KG1 (cell line): ENCODE data around the gene ADAM19.

ENCODE experiments used
- DNase-seq: peaks from one replicate; lab custom pipeline; 2025; lab: John Stamatoyannopoulos, UW

ADAM19 gene

DNA sequence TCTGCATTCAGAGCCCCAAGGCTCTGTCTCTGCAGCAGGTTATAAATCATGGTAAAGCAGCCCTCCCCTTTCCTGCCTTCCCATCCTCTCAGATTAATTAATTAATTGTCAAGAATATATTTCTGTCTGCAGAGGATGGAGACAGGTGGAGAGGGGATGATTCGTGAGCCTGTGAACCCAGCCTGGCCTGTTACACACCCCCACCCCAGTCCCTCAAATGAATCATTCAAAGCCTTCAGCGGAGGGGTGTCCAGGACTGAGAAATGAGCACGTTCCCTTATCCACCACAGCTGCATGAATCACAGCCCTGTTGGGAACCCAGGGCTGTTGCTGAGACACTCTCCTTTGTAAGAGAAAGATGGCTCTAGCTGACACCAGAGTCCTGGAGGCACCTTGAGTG, 59.6 kb downstream of the ADAM19 start:
- no peak for DNase-seq

DNA sequence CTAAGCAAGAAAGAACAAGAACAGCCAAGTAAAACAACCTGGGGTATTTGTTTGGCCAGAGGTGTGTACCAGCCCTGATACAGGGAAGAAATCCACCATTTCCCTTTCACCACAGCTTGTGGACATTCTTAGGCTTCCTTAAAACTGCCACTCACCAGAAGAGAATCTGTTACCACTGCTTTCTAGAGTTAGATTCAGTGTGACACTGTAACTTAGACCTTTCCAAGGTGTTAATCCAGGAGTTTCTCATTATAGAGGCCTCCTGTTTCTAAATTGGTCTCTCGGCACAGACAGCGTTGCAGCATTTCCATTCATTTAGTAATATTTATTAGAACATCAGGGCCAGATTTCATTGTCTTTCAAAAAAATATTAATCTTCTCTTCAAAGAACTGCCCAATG, 60.6 kb downstream of the ADAM19 start:
- DNase-seq, result no peak

DNA sequence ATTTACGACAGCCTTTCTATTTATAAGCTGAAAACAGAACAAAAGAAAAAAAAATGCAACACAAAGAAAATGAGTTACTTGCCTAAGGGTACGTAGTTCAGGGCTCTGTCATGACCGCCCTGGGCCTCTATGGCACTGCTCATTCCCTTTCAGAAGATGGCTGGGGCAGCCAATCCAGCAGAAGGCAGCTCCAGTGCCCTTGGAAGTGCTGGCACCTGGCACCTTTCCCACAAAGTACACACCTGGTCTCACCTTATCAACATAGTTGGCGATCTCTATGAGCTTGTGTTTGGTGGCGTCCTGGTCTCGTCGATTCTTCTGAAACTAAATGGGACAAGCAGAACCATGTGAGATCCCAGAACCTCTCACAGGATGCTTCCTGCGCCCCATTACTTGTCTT, 62.4 kb downstream of the ADAM19 start:
- no peak for DNase-seq

DNA sequence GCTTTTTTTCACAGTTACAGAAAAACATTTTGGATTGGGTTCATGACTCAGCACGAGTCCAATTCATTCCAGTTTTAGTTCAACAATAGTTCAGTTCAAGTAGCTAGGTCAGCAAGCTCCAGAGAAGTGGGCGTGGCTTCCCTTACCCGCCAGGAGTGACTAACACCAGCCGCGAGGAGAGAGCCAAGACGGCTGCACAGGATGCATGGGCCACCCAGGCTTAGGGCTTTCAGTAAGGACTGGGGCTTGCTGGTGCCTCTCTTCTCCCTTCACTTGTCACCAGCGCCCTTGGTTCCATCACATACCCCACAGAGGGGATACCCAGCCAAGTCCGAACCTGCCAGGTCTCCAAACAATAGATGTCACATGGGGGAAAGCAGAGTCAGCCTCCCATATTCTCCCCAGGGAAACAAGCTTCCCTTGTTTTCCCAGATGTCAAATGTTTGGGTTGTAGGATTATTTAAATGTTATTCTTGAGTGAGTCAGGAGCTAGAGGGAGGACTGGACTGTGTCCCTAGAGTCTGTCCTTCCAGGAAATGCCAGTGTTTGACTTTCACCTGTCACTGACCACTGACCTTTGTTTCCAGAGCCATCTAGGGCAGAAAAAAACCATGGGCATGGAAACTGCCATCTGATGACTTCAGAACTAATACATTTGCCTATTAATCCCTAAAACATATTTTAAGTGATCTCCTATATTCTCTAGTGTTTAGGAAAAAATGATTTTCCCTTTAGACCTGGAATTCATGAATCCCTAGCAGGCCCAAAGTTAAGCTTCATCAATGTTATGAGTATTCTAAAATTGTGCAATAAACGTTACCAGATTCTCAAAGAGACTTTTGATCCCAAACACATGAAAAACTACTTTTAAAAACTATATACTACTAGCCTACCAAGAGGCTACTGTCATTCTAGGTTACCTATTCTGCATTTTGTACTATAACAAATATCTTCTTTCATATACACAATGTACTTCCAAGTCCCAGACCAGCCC, 63.6 kb downstream of the ADAM19 start:
- DNase-seq, result no peak

DNA sequence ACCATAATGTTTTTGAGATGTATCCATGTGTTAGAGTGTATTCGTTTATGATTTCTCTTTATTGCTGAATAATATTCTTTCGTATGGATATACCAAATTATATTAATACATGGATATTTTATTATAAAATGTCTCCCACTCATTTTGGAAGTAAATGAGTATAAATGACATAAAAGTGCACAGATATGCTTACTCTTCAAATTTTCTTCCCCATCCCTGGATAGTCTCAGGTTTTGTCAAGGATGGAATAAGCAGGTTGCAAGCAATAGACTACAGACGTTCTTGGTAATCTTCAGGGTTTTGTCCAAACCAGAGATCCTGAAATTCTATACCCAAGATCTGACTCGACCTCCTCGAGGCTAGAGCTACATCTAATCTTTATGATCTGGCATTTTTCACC, 64.9 kb downstream of the ADAM19 start:
- no peak for DNase-seq

DNA sequence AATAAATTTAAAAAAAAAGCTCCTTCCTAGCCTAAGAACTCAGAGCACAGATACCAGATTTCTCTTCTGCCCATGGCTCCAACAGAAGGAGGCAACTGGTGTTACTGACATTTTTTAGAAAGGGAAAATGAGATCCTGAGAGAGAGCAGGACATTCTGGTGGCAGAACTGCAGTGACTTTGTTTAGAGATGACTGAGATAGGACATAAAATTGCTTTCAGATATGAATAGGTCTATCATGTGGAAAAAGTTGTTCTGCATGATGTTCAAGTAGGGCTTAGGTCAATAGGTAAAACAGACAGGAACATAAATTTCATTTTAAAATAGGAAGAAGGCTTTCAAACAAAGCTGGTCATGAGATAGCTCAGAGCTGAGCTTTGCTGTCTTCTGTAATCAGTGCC, 66.0 kb downstream of the ADAM19 start:
- DNase-seq, result no peak

DNA sequence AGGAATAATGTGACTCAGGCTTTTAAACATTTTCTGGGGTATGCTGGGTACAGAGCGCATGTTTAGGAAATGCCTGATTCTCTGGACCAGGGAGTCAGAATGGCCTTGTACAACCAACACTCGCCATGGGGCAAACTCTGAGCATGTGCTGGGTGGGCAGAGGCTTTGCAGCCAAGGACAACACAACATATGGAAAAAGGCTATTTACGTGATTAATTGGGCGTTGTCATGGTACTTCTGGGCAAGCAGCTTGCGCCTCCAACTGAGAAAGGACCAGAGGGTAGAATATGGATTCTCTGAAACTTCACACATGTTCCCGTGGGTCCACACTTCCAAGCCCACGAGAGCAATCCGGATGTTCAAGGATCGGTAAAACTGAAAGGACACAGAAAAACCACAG, 66.5 kb downstream of the ADAM19 start:
- no peak for DNase-seq

DNA sequence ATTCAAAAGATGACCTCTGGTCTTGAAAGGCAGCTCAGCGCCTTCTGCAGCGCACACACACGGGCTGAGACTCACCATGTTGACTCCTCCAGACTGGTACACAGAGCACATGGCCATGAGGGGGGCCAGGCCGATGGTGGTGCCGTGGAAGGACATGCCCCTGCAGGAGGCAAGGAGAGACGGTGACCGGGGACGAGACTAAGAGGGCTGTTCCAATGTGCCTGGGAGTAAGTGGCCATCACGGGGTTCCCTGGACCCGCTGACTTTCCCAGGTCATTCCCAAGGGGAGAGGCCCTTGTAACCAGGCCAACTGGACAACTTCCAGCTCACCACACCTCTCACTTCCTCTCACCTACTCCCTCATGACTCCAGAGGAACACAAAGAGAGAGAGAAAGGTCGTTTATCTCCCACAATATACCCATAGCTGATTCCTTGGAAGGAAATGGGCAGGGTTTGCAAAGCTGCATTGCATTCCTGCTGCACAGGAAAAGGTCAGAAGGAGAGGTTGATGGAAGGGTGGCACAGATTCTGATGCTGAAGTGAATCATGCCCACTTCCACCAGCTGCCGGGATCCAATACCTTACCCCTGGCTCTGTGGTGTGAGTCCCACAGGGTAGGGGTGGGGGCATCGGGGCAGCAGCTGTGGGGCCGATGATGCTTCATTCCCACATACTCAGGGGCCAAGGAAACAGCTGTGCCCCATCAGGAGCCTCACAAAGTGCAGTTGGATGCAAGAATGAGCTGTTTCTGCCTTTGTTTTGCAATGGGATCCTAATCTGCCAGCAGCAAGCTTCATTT, 68.4 kb downstream of the ADAM19 start:
- DNase-seq, result no peak

DNA sequence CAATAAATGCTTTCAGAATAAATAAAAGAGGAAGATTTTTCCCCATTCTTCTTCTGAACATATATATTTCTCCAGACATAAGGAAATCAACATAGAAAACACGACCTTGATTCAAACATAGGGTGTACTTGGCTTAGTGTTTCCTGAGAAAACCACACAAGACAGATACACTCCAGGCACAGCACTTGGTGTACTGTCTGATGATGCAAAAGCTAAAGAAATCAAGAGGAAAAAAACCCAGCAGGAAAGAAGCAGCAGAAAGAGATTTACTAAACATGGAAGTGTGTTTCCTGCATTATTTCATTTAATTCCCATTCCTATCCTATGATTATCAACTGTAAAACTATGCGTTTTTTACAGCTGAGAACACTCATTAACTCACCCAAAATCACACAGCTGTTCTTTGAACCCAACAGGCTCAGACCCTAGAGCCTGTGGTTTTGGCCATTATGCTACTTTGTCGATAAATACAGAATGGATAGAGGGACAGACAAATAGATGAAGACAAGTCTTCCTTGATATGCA, 69.4 kb downstream of the ADAM19 start:
- DNase-seq, result no peak

DNA sequence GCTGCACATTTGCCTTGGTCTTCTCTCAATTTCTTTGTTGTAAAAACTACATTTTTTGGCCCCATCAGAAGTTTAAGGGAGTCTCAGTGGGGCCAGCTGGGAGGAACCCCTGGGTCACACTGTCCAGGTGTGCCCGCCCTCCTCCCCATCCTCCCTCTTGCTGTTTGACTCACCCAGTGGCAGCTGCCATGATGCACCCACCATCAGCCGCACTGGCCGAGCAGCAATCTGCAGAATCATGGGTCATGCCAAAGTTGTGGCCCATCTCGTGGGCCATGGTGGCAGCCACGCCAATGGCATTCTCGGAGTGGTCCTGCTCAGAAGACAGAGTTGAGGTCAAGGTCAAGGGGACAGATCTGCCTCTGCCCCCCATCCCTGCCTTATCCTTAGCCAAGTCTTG, 70.1 kb downstream of the ADAM19 start:
- no peak for DNase-seq

DNA sequence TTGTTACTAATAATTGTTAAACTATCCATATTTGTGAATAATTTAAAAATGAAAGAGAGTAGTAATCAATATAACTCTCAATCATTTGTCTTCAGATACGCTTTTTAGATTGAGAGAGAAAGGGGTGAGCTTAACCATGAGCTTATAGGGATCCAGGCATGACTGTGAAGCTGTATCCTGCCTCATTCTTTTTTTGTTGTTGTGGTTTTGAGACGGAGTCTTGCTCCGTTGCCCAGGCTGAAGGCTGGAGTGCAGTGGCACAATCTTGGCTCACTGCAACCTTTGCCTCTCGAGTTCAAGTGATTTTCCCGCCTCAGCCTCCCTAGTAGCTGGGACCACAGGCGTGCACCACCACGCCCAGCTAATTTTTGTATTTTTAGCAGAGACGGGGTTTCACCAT, 71.5 kb downstream of the ADAM19 start:
- DNase-seq, result no peak

DNA sequence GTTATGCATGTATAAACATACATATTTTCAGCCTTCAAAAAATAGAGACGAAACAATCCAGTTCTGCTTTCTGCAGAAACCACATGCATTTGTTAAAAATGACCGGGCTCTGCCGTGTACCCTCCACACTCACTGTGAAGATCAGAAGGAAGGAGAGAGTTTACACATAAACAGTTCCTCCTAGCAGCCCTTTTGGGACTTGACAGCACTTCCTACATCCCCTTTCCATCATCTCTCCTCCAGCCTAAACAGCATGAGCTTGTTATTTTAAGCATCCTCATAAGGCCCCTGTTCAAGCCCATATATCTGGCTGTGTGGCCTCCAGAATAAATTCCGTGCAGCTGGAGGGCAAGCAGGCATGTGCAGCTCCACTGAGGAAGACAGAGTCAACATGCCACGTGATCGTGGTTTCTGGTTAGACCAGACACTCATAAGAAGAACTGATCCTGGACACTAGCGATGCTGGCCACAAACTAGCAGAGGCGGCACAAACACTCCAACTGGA, 73.4 kb downstream of the ADAM19 start:
- DNase-seq, result no peak

DNA sequence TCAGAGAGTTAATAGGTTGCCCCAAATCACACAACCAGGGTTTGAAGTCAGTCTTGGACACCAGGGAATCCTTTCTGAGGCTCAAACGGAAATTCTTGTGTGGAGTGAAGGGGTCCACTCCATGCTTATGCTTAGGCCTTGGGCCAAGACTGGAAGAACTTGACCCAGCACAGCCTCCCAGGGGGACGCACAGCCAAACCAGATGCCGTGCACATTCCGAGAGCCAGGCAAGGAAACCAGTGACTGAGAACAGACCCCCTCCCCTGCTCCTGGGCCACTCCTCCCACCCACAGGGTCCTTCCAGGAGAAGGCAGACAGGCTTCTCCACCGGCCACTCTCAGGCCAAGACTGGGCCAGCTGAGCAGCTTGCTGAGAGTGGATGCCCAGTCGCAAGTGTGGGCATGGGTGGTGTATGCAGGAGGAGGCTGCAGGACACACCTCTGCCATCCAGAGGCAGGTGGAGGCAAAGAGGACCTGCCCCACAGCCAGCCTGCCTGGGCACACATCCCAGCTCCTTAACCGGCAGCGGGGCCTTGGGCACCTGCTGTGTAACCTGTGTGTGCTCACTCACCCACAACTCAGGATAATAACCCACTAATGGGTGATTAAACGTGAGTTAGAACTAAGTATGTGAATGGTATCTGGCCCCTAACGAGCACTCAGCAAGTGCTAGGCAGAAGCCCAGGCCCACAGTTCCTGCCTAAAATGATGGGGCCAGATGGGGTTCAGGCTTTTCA, 77.5 kb downstream of the ADAM19 start:
- DNase-seq, result no peak

DNA sequence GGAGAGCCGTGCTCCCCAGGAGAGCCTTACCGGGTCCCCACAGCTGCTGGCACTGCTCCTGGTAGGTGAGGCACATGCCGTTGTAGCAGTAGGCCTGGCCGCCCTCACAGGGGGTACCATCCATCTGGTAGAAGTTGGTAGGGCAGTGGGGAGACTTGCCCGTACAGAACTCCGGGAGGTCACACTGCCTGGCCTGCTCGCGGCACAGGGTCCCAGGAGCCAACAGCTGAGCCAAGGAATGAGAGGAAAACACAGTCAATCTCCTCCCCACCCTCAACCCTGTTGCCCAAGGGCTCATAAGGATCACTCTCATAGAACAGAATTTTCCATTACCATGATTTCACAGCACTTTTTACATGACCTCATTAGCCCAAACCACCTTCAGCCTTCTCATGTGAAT, 78.7 kb downstream of the ADAM19 start:
- DNase-seq, result no peak

DNA sequence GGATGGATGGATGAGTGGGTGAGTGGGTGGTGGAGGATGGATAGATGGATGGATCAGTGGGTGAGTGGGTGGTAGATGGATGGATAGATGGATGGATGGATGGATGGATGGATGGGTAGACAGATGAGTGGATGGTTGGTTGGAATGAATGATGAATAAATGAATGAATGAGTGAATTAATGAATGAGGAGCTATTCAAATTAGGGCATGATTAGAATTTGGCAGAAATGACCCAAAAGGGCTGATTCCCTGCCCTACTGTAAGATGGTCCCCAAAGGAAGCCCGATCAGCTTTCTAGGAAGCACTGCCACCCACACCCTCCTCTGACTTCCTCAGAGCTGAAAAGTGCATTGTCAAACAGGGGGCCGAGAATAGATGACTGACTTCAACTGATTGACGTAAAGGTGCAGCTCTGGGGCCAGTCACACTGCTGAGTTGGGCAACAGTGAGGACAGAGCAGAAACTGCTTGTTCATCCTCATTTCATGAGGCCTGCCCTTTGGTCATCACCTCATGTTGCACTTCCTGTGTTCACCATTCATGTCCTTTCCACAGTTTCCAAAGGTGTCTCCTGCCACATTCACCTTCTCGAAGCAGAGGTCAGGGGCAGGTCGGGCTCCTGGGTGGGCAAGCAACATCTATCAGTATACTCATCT, 81.3 kb downstream of the ADAM19 start:
- DNase-seq, result no peak

DNA sequence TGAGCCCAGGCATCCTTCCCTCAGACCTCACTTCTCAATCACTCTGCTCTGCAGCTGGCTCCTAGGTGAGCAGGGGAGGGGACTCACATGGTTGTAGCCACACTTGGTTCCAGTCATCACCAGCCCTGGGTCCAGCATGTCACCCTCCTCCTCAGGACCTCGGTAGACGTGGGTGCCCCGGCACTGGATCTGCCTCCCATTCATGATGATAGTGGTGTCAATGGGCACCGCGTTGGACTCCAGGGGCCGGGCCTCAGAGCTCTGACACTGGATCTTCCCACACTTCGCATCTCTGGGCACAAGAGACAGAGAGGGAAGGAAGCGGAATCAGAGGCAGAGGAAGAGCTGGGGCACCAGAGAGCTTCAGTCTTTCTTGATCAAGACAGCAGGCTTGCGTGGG, 82.7 kb downstream of the ADAM19 start:
- DNase-seq, result no peak

DNA sequence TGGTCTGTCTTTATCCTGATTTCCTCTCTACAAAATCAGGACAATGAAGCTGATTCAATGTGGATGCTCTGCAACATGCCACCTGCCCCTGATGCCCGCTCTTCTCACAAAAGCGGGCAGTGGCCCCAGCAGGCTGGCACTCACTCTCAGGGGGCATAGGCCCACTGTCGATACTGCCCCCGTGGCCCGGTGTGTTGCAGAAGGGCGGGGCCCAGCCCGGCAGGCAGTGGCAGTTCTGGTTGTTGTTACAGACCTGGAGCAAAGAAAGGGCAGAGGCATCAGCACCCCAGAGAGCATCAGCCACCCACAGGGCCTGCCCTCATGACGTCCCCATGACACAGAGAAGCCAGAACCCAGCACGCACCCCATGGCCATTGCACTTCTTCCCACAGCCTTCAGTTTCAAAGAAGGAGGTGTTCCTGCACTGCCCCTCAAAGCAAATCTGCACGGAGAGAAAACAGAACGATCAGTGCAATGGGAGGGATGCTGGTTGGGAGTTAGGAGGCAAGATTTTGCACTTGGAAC, 84.0 kb downstream of the ADAM19 start:
- no peak for DNase-seq

DNA sequence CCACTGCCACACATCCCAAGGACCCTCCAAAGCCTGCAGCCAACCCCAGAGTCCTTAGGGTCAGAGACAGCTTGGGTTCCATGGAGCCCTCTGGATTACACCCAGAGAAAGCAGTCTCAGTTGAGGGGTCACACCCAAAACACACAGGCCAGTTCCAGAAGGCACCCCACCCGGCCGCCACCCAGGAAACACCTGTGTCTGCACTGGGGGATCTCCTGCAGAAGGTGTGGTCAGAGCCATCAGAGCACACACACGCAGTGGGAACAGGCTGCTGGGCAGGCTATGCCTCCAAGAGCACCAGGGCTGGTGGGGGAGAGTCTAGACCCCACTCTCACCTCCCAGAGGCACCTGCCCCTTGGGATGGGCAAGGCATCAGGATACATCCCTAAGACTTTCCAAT, 88.2 kb downstream of the ADAM19 start:
- DNase-seq, result no peak

DNA sequence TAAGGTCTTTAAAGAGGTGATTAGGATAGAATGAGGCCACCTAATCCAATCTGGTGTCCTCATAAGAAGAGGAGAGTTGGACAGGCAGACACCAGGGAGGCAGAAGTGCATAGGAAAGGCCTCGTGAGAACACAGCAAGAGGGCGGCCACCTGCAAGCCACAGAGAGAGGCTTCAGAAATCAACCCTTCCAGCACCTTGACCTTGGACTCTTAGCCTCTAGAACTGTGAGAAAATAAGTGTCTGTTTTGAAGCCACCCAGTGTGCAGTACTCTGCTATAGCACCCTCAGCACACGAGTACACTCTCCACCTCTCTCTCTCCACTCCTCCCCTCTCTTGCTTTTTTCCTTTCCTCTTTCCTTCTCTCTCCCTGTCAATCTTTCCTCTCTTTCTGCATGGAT, 88.7 kb downstream of the ADAM19 start:
- no peak for DNase-seq

DNA sequence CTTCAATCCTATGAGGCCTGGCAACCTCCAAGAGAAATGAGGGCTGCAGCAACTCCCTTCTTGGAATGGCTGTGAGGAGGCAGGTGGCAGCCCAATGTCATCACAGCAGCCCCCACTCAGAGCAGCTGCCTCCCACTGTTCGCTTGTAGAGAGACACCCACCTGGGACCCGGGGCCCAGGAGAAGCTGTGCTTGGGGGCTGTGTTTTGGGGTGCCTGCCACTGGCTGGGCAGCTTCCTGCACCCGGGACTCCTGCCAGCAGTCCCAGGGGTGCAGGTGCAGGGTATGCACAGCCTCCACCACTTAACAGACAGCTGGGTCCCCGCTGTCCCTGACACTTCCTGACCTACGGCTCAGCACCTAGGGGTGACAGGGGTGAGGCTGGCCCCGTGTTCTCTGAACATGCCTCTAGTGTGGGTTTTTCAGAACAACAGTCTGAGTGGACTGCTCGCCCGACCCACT, 89.3 kb downstream of the ADAM19 start:
- no peak for DNase-seq

DNA sequence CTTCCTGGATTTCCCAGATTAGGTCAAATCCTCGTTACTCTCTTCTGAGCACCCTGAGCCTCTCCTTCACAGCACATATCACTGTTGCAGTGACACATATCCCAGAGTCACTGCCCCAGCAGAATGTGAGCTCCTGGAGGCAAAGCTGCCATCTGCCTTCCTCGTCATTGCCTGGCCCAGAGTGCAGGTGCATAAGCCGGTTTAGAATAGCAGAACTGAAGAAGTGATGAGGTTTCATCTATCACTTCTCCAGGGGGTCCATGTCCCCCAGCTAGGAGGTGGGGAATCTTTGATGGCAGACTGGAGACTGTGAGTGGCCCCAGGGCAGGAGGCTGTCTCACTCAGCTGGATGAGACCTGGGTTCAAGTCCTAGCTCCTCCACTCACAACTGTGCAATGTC, 89.8 kb downstream of the ADAM19 start:
- DNase-seq, result no peak
